HEK293T (cell line): ENCODE data around the gene RIOK3.

Experiments
- ARNT ChIP-seq: fragments of 450-650 bp; IDR thresholded peaks from 2 replicates; pipeline ENCODE4 v1.6.1; 2017; ENCODE audit warnings: mild to moderate bottlenecking
- ELF4 ChIP-seq: fragments of 450-650 bp; IDR thresholded peaks from 2 replicates; pipeline ENCODE4 v1.6.1; 2017; ENCODE audit warnings: antibody characterized with exemption
- FOXA1 ChIP-seq: fragments of 450-650 bp; IDR thresholded peaks from 2 replicates; pipeline ENCODE4 v1.6.1; 2016; ENCODE audit warnings: mild to moderate bottlenecking
- FOXK2 ChIP-seq: fragments of 450-650 bp; IDR thresholded peaks from 2 replicates; pipeline ENCODE4 v1.6.1; 2016; ENCODE audit warnings: mild to moderate bottlenecking
- FOXM1 ChIP-seq: fragments of 450-650 bp; IDR thresholded peaks from 2 replicates; pipeline ENCODE4 v1.6.1; 2017; ENCODE audit warnings: mild to moderate bottlenecking, borderline replicate concordance
- HDGF ChIP-seq: fragments of 450-650 bp; IDR thresholded peaks from 2 replicates; pipeline ENCODE4 v1.6.1; 2017; ENCODE audit warnings: antibody characterized with exemption, borderline replicate concordance
- LEF1 ChIP-seq: fragments of 450-650 bp; IDR thresholded peaks from 2 replicates; pipeline ENCODE4 v1.6.1; 2017; ENCODE audit warnings: mild to moderate bottlenecking, borderline replicate concordance
- SUZ12 ChIP-seq: fragments of 450-650 bp; IDR thresholded peaks from 2 replicates; pipeline ENCODE4 v1.6.1; 2016; ENCODE audit warnings: mild to moderate bottlenecking
- TARDBP ChIP-seq: fragments of 450-650 bp; IDR thresholded peaks from 2 replicates; pipeline ENCODE4 v1.6.1; 2016

- no peak for TF ChIP-seq TARDBP
- TF ChIP-seq LEF1, result no peak
- no peak for TF ChIP-seq FOXM1
- no peak for TF ChIP-seq SUZ12
- no peak for TF ChIP-seq ELF4
- TF ChIP-seq HDGF, result no peak
- TF ChIP-seq FOXK2, result no peak
- no peak for TF ChIP-seq FOXA1
- TF ChIP-seq ARNT, result no peak
These were observed 75.7 kb downstream of the RIOK3 start for GRCh38 chr18:23528580-23529472.
